GM23338 (cell line): ENCODE results near the gene ZFP69.

ENCODE experiments used
- CREB1 ChIP-seq: fragments of 250-450 bp; sonication (Bioruptor Pico); IDR thresholded peaks from 2 replicates; pipeline ENCODE4 v1.5.0; 2020; ENCODE audit warnings: low read depth, mild to moderate bottlenecking, moderate library complexity
- EZH2 ChIP-seq: fragments of 200-600 bp; sonication (generic); IDR thresholded peaks from one replicate; pipeline ENCODE4 v1.8.0; 2017; ENCODE audit warnings: antibody characterized with exemption, mild to moderate bottlenecking, low read depth; ENCODE audit not compliant: unreplicated experiment
- EZH2phosphoT487 ChIP-seq: fragments of 200-600 bp; sonication (generic); IDR thresholded peaks from one replicate; pipeline ENCODE4 v1.8.1; 2018; ENCODE audit warnings: antibody characterized with exemption; ENCODE audit not compliant: unreplicated experiment
- JUNB ChIP-seq: IDR thresholded peaks from one replicate; pipeline ENCODE4 v1.6.1; 2016; ENCODE audit warnings: antibody characterized with exemption; ENCODE audit not compliant: unreplicated experiment
- POLR2AphosphoS5 ChIP-seq: IDR thresholded peaks from 2 replicates; pipeline ENCODE4 v1.6.1; 2016; ENCODE audit warnings: antibody characterized with exemption, low read depth
- STAT1 ChIP-seq: IDR thresholded peaks from one replicate; pipeline ENCODE4 v1.6.1; 2016; ENCODE audit warnings: antibody characterized with exemption; ENCODE audit not compliant: unreplicated experiment
- ZNF114 ChIP-seq: fragments of 250-450 bp; sonication (Bioruptor Pico); IDR thresholded peaks from 2 replicates; pipeline ENCODE4 v1.5.0; 2020; ENCODE audit warnings: mild to moderate bottlenecking, moderate library complexity
- TF ChIP-seq, protein P1 (sequence below), 2 experiments: fragments of 200-600 bp in 1 of 2; sonication (generic) in 1 of 2; conservative IDR thresholded peaks; 2 replicates each; pipeline versions ENCODE4 v1.5.1 to v1.6.1; 2016 to 2017; ENCODE audit warnings: antibody characterized with exemption in 2 of 2, low read depth in 2 of 2, mild to moderate bottlenecking in 2 of 2, moderate library complexity in 1 of 2
- TF ChIP-seq, protein P2 (sequence below): IDR thresholded peaks from one replicate; pipeline ENCODE4 v1.6.1; 2018; ENCODE audit warnings: antibody characterized with exemption; ENCODE audit not compliant: unreplicated experiment
- TF ChIP-seq, protein P3 (sequence below): fragments of 250-450 bp; sonication (Bioruptor Pico); IDR thresholded peaks from 2 replicates; pipeline ENCODE4 v1.5.0; 2020; ENCODE audit warnings: mild to moderate bottlenecking, moderate library complexity

DNA sequence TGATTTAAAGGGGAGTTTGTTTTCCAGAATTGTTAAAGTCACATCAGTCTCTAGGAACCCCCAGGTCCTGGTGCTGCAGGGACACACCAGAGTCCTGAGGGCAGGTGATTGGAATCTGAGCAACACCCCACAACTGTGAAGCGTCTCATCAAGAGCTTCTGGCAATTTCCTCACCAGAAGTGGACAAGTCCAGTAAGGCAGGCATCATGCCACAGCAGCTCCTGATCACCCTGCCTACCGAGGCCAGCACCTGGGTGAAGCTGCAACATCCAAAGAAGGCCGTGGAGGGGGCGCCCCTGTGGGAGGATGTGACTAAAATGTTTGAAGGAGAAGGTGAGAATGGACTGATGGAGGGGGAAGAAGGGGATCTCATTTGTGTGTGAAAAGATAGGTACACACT, 2.1 kb downstream of the ZFP69 start:
- TF ChIP-seq, protein P1, sequence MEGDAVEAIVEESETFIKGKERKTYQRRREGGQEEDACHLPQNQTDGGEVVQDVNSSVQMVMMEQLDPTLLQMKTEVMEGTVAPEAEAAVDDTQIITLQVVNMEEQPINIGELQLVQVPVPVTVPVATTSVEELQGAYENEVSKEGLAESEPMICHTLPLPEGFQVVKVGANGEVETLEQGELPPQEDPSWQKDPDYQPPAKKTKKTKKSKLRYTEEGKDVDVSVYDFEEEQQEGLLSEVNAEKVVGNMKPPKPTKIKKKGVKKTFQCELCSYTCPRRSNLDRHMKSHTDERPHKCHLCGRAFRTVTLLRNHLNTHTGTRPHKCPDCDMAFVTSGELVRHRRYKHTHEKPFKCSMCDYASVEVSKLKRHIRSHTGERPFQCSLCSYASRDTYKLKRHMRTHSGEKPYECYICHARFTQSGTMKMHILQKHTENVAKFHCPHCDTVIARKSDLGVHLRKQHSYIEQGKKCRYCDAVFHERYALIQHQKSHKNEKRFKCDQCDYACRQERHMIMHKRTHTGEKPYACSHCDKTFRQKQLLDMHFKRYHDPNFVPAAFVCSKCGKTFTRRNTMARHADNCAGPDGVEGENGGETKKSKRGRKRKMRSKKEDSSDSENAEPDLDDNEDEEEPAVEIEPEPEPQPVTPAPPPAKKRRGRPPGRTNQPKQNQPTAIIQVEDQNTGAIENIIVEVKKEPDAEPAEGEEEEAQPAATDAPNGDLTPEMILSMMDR (conservative IDR thresholded peaks at IDR 0.05; ENCODE audit: low read depth in 2 of 2), result no peak
- TF ChIP-seq POLR2AphosphoS5, result no peak
- TF ChIP-seq, protein P2, sequence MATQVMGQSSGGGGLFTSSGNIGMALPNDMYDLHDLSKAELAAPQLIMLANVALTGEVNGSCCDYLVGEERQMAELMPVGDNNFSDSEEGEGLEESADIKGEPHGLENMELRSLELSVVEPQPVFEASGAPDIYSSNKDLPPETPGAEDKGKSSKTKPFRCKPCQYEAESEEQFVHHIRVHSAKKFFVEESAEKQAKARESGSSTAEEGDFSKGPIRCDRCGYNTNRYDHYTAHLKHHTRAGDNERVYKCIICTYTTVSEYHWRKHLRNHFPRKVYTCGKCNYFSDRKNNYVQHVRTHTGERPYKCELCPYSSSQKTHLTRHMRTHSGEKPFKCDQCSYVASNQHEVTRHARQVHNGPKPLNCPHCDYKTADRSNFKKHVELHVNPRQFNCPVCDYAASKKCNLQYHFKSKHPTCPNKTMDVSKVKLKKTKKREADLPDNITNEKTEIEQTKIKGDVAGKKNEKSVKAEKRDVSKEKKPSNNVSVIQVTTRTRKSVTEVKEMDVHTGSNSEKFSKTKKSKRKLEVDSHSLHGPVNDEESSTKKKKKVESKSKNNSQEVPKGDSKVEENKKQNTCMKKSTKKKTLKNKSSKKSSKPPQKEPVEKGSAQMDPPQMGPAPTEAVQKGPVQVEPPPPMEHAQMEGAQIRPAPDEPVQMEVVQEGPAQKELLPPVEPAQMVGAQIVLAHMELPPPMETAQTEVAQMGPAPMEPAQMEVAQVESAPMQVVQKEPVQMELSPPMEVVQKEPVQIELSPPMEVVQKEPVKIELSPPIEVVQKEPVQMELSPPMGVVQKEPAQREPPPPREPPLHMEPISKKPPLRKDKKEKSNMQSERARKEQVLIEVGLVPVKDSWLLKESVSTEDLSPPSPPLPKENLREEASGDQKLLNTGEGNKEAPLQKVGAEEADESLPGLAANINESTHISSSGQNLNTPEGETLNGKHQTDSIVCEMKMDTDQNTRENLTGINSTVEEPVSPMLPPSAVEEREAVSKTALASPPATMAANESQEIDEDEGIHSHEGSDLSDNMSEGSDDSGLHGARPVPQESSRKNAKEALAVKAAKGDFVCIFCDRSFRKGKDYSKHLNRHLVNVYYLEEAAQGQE, result no peak
- TF ChIP-seq EZH2phosphoT487, result no peak
- no peak for TF ChIP-seq EZH2
- no peak for TF ChIP-seq ZNF114 (CRISPR knock-in tag)
- no peak for TF ChIP-seq CREB1
- TF ChIP-seq JUNB, result no peak
- no peak for TF ChIP-seq STAT1
- TF ChIP-seq, protein P3, sequence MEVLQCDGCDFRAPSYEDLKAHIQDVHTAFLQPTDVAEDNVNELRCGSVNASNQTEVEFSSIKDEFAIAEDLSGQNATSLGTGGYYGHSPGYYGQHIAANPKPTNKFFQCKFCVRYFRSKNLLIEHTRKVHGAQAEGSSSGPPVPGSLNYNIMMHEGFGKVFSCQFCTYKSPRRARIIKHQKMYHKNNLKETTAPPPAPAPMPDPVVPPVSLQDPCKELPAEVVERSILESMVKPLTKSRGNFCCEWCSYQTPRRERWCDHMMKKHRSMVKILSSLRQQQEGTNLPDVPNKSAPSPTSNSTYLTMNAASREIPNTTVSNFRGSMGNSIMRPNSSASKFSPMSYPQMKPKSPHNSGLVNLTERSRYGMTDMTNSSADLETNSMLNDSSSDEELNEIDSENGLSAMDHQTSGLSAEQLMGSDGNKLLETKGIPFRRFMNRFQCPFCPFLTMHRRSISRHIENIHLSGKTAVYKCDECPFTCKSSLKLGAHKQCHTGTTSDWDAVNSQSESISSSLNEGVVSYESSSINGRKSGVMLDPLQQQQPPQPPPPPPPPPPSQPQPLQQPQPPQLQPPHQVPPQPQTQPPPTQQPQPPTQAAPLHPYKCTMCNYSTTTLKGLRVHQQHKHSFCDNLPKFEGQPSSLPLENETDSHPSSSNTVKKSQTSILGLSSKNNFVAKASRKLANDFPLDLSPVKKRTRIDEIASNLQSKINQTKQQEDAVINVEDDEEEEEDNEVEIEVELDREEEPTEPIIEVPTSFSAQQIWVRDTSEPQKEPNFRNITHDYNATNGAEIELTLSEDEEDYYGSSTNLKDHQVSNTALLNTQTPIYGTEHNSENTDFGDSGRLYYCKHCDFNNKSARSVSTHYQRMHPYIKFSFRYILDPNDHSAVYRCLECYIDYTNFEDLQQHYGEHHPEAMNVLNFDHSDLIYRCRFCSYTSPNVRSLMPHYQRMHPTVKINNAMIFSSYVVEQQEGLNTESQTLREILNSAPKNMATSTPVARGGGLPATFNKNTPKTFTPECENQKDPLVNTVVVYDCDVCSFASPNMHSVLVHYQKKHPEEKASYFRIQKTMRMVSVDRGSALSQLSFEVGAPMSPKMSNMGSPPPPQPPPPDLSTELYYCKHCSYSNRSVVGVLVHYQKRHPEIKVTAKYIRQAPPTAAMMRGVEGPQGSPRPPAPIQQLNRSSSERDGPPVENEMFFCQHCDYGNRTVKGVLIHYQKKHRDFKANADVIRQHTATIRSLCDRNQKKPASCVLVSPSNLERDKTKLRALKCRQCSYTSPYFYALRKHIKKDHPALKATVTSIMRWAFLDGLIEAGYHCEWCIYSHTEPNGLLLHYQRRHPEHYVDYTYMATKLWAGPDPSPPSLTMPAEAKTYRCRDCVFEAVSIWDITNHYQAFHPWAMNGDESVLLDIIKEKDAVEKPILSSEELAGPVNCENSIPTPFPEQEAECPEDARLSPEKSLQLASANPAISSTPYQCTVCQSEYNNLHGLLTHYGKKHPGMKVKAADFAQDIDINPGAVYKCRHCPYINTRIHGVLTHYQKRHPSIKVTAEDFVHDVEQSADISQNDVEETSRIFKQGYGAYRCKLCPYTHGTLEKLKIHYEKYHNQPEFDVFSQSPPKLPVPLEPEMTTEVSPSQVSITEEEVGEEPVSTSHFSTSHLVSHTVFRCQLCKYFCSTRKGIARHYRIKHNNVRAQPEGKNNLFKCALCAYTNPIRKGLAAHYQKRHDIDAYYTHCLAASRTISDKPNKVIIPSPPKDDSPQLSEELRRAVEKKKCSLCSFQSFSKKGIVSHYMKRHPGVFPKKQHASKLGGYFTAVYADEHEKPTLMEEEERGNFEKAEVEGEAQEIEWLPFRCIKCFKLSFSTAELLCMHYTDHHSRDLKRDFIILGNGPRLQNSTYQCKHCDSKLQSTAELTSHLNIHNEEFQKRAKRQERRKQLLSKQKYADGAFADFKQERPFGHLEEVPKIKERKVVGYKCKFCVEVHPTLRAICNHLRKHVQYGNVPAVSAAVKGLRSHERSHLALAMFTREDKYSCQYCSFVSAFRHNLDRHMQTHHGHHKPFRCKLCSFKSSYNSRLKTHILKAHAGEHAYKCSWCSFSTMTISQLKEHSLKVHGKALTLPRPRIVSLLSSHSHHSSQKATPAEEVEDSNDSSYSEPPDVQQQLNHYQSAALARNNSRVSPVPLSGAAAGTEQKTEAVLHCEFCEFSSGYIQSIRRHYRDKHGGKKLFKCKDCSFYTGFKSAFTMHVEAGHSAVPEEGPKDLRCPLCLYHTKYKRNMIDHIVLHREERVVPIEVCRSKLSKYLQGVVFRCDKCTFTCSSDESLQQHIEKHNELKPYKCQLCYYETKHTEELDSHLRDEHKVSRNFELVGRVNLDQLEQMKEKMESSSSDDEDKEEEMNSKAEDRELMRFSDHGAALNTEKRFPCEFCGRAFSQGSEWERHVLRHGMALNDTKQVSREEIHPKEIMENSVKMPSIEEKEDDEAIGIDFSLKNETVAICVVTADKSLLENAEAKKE, result no peak
